H9 (cell line): ENCODE results near the gene DNAJB6. TPM values are rescaled to one million over a fixed set of nuclear protein-coding genes. Genes with fewer than 3 reads are reported as not detected.

Experiments
- DNase-seq: peaks from one replicate; pipeline ENCODE4 v3.0.0-alpha.2; 2017
- H2AFZ ChIP-seq: one replicate; pipeline ENCODE4 v1.6.1; 2013; ENCODE audit warnings: mild to moderate bottlenecking, low read length, control low read depth, moderate library complexity
- H2AK5ac ChIP-seq: 2 replicates; pipeline ENCODE4 v1.6.1; 2013; ENCODE audit warnings: low read length, control low read depth, mixed read lengths; ENCODE audit not compliant: insufficient read length
- H2BK120ac ChIP-seq: one replicate; pipeline ENCODE4 v1.6.1; 2013; ENCODE audit warnings: low read depth, mild to moderate bottlenecking, low read length, control low read depth, inconsistent platforms; ENCODE audit not compliant: poor library complexity, severe bottlenecking
- H2BK12ac ChIP-seq: 2 replicates; pipeline ENCODE4 v1.6.1; 2013; ENCODE audit warnings: low read length, control low read depth, mixed read lengths, low read depth; ENCODE audit not compliant: insufficient read length
- H2BK15ac ChIP-seq: 2 replicates; pipeline ENCODE4 v1.6.1; 2013; ENCODE audit warnings: low read depth, low read length, control low read depth
- H2BK20ac ChIP-seq: one replicate; pipeline ENCODE4 v1.6.1; 2013; ENCODE audit warnings: low read depth, mild to moderate bottlenecking, low read length, control low read depth, inconsistent platforms; ENCODE audit not compliant: poor library complexity, severe bottlenecking
- H2BK5ac ChIP-seq: 2 replicates; pipeline ENCODE4 v1.6.1; 2013; ENCODE audit warnings: low read length, control low read depth, mixed read lengths; ENCODE audit not compliant: insufficient read length
- H3K14ac ChIP-seq: 2 replicates; pipeline ENCODE4 v1.6.1; 2013; ENCODE audit warnings: low read length, control low read depth; ENCODE audit not compliant: insufficient read depth
- H3K18ac ChIP-seq: 2 replicates; pipeline ENCODE4 v1.6.1; 2013; ENCODE audit warnings: low read depth, mild to moderate bottlenecking, mixed read lengths, low read length, control low read depth; ENCODE audit not compliant: insufficient read length
- H3K23ac ChIP-seq: 2 replicates; pipeline ENCODE4 v1.6.1; 2013; ENCODE audit warnings: low read length, control low read depth, mixed read lengths, low read depth; ENCODE audit not compliant: insufficient read length
- H3K23me2 ChIP-seq: 2 replicates; pipeline ENCODE4 v1.6.1; 2013; ENCODE audit warnings: low read depth, mild to moderate bottlenecking, mixed read lengths, low read length, control low read depth; ENCODE audit not compliant: insufficient read length, poor library complexity, severe bottlenecking
- H3K27ac ChIP-seq: 2 replicates; pipeline ENCODE4 v1.5.1; 2013; ENCODE audit warnings: low read length, control low read depth, mixed read lengths, low read depth; ENCODE audit not compliant: insufficient read length
- H3K27me3 ChIP-seq: 2 replicates; pipeline ENCODE4 v1.6.1; 2013; ENCODE audit warnings: low read length, control low read depth, inconsistent platforms; ENCODE audit not compliant: insufficient read depth
- H3K4ac ChIP-seq: 2 replicates; pipeline ENCODE4 v1.6.1; 2013; ENCODE audit warnings: low read depth, mild to moderate bottlenecking, control low read depth, inconsistent platforms, low read length, moderate library complexity
- H3K4me1 ChIP-seq: 2 replicates; pipeline ENCODE4 v1.6.1; 2013; ENCODE audit warnings: low read length, control low read depth, inconsistent platforms; ENCODE audit not compliant: insufficient read depth
- H3K4me2 ChIP-seq: 2 replicates; pipeline ENCODE4 v1.6.1; 2013; ENCODE audit warnings: low read length, control low read depth, mixed read lengths; ENCODE audit not compliant: insufficient read length, insufficient read depth
- H3K56ac ChIP-seq: 2 replicates; pipeline ENCODE4 v1.6.1; 2013; ENCODE audit warnings: low read depth, mild to moderate bottlenecking, mixed read lengths, low read length, control low read depth; ENCODE audit not compliant: insufficient read length
- H3K79me1 ChIP-seq: 2 replicates; pipeline ENCODE4 v1.6.1; 2013; ENCODE audit warnings: low read depth, mild to moderate bottlenecking, moderate library complexity, low read length, control low read depth, inconsistent platforms; ENCODE audit not compliant: insufficient read depth, poor library complexity, severe bottlenecking
- H3K79me2 ChIP-seq: 2 replicates; pipeline ENCODE4 v1.6.1; 2013; ENCODE audit warnings: low read length, control low read depth, inconsistent platforms; ENCODE audit not compliant: insufficient read depth
- H3K9ac ChIP-seq: 2 replicates; pipeline ENCODE4 v1.6.1; 2013; ENCODE audit warnings: low read length, control low read depth, mixed read lengths; ENCODE audit not compliant: insufficient read length; ENCODE audit errors: extremely low read depth
- H3K9me3 ChIP-seq: one replicate; pipeline ENCODE4 v1.6.1; 2013; ENCODE audit warnings: low read depth, low read length, inconsistent platforms; ENCODE audit not compliant: control insufficient read depth
- H3T11ph ChIP-seq: one replicate; pipeline ENCODE4 v1.6.1; 2013; ENCODE audit warnings: mild to moderate bottlenecking, low read length, control low read depth, inconsistent platforms
- H4K20me1 ChIP-seq: one replicate; pipeline ENCODE4 v1.6.1; 2013; ENCODE audit not compliant: control insufficient read depth, insufficient read length, insufficient read depth
- H4K5ac ChIP-seq: 2 replicates; pipeline ENCODE4 v1.6.1; 2013; ENCODE audit warnings: low read depth, mild to moderate bottlenecking, mixed read lengths, low read length, control low read depth; ENCODE audit not compliant: insufficient read length
- H4K8ac ChIP-seq: replicated peaks from 2 replicates; pipeline ENCODE4 v1.6.1; 2013; ENCODE audit warnings: low read length, control low read depth, mixed read lengths, low read depth; ENCODE audit not compliant: insufficient read length
- H4K91ac ChIP-seq: 2 replicates; pipeline ENCODE4 v1.6.1; 2013; ENCODE audit warnings: low read depth, mild to moderate bottlenecking, moderate library complexity, mixed read lengths, low read length, control low read depth; ENCODE audit not compliant: insufficient read length
- H3K27ac Mint-ChIP-seq, 3 experiments: 2 replicates in 2 of 3; 3 replicates in 1 of 3; pipeline ENCODE4 v1.8.0; 2020 to 2021; ENCODE audit warnings: mixed read lengths in 3 of 3, mild to moderate bottlenecking in 1 of 3, moderate library complexity in 1 of 3
- H3K27me3 Mint-ChIP-seq: 2 replicates; pipeline ENCODE4 v1.8.0; 2021; ENCODE audit warnings: low read depth, mild to moderate bottlenecking, moderate library complexity, mixed read lengths
- H3K36me3 Mint-ChIP-seq, 3 experiments: 2 replicates in 2 of 3; 3 replicates in 1 of 3; pipeline ENCODE4 v1.8.0; 2020 to 2021; ENCODE audit warnings: low read depth in 3 of 3, mixed read lengths in 3 of 3; ENCODE audit not compliant: insufficient read depth in 1 of 3
- H3K4me1 Mint-ChIP-seq, 2 experiments: 2 replicates each; pipeline ENCODE4 v1.8.0; 2020; ENCODE audit warnings: mixed read lengths in 2 of 2
- H3K4me3 Mint-ChIP-seq, 2 experiments: 2 replicates in 1 of 2; 3 replicates in 1 of 2; pipeline ENCODE4 v1.8.0; 2020 to 2021; ENCODE audit warnings: mild to moderate bottlenecking in 2 of 2, mixed read lengths in 2 of 2, moderate library complexity in 1 of 2
- H3K9me3 Mint-ChIP-seq, 2 experiments: 2 replicates in 1 of 2; 3 replicates in 1 of 2; pipeline ENCODE4 v1.8.0; 2020; ENCODE audit warnings: mild to moderate bottlenecking in 2 of 2, mixed read lengths in 2 of 2, moderate library complexity in 1 of 2
- WGBS: extraction: QIAGEN DNeasy Blood & Tissue Kit; methylation state at CpG from one replicate; pipeline ENCODE4 v1.1.7; 2013; ENCODE audit warnings: missing lambda C conversion rate, low lambda C conversion rate, mixed read lengths; ENCODE audit not compliant: insufficient read length; ENCODE audit errors: extremely low coverage; 5-methylcytosine and 5-hydroxymethylcytosine counted together
- total RNA-seq: library from RNA; stranded (reverse); gene quantifications from 2 replicates; pipeline ENCODE4 v1.2.1, GENCODE V29; 2021
- TF ChIP-seq, protein P1 (sequence below): fragments of 200-600 bp; sonication (generic); conservative IDR thresholded peaks from 3 replicates; pipeline ENCODE4 v1.8.0; 2021; ENCODE audit warnings: antibody characterized with exemption, mild to moderate bottlenecking

DNAJB6 gene
- total RNA-seq, 1 experiment from 2014 or later = 215 TPM

GRCh38 chr7:157460721-157461120 lies 123.9 kb downstream of the DNAJB6 start:
- Histone ChIP-seq H3K79me1 (no peaks in the 10 kb centered on the region), H2BK120ac (no peak overlapping the region), H3K56ac (no peak overlapping the region), H2BK15ac (no peak overlapping the region), H2AFZ (no peak overlapping the region), H3K23ac (no peak overlapping the region), H3K27me3 (no peaks in the 10 kb centered on the region), H2AK5ac (no peak overlapping the region), H2BK12ac (no peak overlapping the region), H3K79me2 (no peaks in the 10 kb centered on the region), H4K20me1 (no peaks in the 10 kb centered on the region), H2BK5ac (no peak overlapping the region), H3K14ac (no peak overlapping the region), H4K8ac (no peak overlapping the region), H3T11ph (no peak overlapping the region), H3K27ac (no peak overlapping the region), H2BK20ac (no peak overlapping the region), H3K18ac (no peak overlapping the region), H3K23me2 (no peaks in the 10 kb centered on the region), H3K9me3 (no peaks in the 10 kb centered on the region), H4K5ac (no peak overlapping the region), H3K9ac (no peak overlapping the region), H3K4me2 (no peak overlapping the region), H3K4me1 (no peaks in the 10 kb centered on the region), H4K91ac (no peak overlapping the region), H3K4ac (no peak overlapping the region)
- peaks cover 88% of the 10 kb centered on the region for H3K27me3 Mint-ChIP-seq
- no CpG with 5 or more reads among the region's 11 CpGs for WGBS
- H3K9me3 Mint-ChIP-seq = peaks cover 0 to 5% of the 10 kb centered on the region in 2 experiments; a peak in 2 of 5 replicates
- DNase-seq = no peak
- H3K4me1 Mint-ChIP-seq = peaks cover 38 to 52% of the 10 kb centered on the region in 2 experiments
- no peak overlapping the region for H3K4me3 Mint-ChIP-seq
- H3K27ac Mint-ChIP-seq = no peak overlapping the region
- no peaks in the 10 kb centered on the region for H3K36me3 Mint-ChIP-seq
- TF ChIP-seq, protein P1, sequence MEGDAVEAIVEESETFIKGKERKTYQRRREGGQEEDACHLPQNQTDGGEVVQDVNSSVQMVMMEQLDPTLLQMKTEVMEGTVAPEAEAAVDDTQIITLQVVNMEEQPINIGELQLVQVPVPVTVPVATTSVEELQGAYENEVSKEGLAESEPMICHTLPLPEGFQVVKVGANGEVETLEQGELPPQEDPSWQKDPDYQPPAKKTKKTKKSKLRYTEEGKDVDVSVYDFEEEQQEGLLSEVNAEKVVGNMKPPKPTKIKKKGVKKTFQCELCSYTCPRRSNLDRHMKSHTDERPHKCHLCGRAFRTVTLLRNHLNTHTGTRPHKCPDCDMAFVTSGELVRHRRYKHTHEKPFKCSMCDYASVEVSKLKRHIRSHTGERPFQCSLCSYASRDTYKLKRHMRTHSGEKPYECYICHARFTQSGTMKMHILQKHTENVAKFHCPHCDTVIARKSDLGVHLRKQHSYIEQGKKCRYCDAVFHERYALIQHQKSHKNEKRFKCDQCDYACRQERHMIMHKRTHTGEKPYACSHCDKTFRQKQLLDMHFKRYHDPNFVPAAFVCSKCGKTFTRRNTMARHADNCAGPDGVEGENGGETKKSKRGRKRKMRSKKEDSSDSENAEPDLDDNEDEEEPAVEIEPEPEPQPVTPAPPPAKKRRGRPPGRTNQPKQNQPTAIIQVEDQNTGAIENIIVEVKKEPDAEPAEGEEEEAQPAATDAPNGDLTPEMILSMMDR = no peak
